DND-41 (cell line): Measurements from ENCODE around the gene WNK2.

Experiments
- ATAC-seq: fragments of 200-7000 bp; cut with Tn5 transposase; 3 replicates; pipeline ENCODE4 v1.9.1; 2021; ENCODE audit warnings: low read depth; ENCODE audit not compliant: insufficient read depth
- DNase-seq: peaks from one replicate; pipeline ENCODE4 v3.0.0-alpha.2; 2020
- H2AFZ ChIP-seq: 2 replicates; pipeline ENCODE4 v1.6.0; 2012; ENCODE audit warnings: low read depth, low read length
- H3K27ac ChIP-seq: 2 replicates; pipeline ENCODE4 v1.5.1; 2012; ENCODE audit warnings: low read length, inconsistent platforms
- H3K27me3 ChIP-seq: fragments of 200-600 bp; sonication (generic); 2 replicates; pipeline ENCODE4 v1.6.0; 2012; ENCODE audit warnings: low read length, mild to moderate bottlenecking, inconsistent platforms; ENCODE audit not compliant: insufficient read depth, poor library complexity
- H3K36me3 ChIP-seq: 2 replicates; pipeline ENCODE4 v1.5.1; 2012; ENCODE audit warnings: low read length, inconsistent platforms; ENCODE audit not compliant: insufficient read depth
- H3K4me1 ChIP-seq: 2 replicates; pipeline ENCODE4 v1.5.1; 2012; ENCODE audit warnings: mild to moderate bottlenecking, low read length; ENCODE audit not compliant: insufficient read depth
- H3K4me2 ChIP-seq: 2 replicates; pipeline ENCODE4 v1.6.0; 2012; ENCODE audit warnings: mild to moderate bottlenecking, moderate library complexity, low read length, inconsistent platforms; ENCODE audit not compliant: insufficient read depth
- H3K4me3 ChIP-seq, 2 experiments: fragments of 200-600 bp in 1 of 2; shearing (Covaris generic) in 1 of 2; 2 replicates each; pipeline ENCODE4 v1.5.1; 2012 to 2016; ENCODE audit warnings: inconsistent platforms in 2 of 2, low read length in 2 of 2, mild to moderate bottlenecking in 2 of 2, low read depth in 1 of 2, moderate library complexity in 1 of 2
- H3K79me2 ChIP-seq: 2 replicates; pipeline ENCODE4 v1.6.0; 2012; ENCODE audit warnings: low read length, inconsistent platforms; ENCODE audit not compliant: insufficient read depth
- H3K9ac ChIP-seq: 2 replicates; pipeline ENCODE4 v1.6.0; 2012; ENCODE audit warnings: low read depth, mild to moderate bottlenecking, inconsistent platforms, low read length, moderate library complexity
- H3K9me3 ChIP-seq: 2 replicates; pipeline ENCODE4 v1.5.1; 2012; ENCODE audit warnings: low read length, moderate library complexity, mild to moderate bottlenecking, inconsistent platforms; ENCODE audit not compliant: insufficient read depth, severe bottlenecking
- H4K20me1 ChIP-seq: 2 replicates; pipeline ENCODE4 v1.6.0; 2012; ENCODE audit warnings: low read length; ENCODE audit not compliant: insufficient read depth
- CTCF ChIP-seq: IDR thresholded peaks from 2 replicates; pipeline ENCODE4 v1.5.1; 2012; ENCODE audit warnings: borderline replicate concordance, low read length, moderate library complexity, mild to moderate bottlenecking; ENCODE audit not compliant: poor library complexity, severe bottlenecking; ENCODE audit errors: extremely low read depth
- EZH2 ChIP-seq: IDR thresholded peaks from 3 replicates; pipeline ENCODE4 v1.6.1; 2012; ENCODE audit warnings: borderline replicate concordance, low read depth, mild to moderate bottlenecking, moderate library complexity, low read length, inconsistent platforms; ENCODE audit not compliant: severe bottlenecking

WNK2 gene

GRCh38 chr9:93252116-93252780 lies 68.3 kb downstream of the WNK2 start:
- ATAC-seq, result no peak
- Histone ChIP-seq H3K79me2 (no peaks in the 10 kb centered on the region), H3K9me3 (no peaks in the 10 kb centered on the region), H3K4me3 (no peak overlapping the region), H2AFZ (no peak overlapping the region), H4K20me1 (no peaks in the 10 kb centered on the region), H3K4me2 (no peak overlapping the region), H3K4me1 (no peaks in the 10 kb centered on the region), H3K27me3 (no peaks in the 10 kb centered on the region), H3K27ac (no peak overlapping the region), H3K9ac (no peak overlapping the region), H3K36me3 (no peaks in the 10 kb centered on the region)
- TF ChIP-seq CTCF (no peak), EZH2 (no peak)
- DNase-seq, result no peak

DNA sequence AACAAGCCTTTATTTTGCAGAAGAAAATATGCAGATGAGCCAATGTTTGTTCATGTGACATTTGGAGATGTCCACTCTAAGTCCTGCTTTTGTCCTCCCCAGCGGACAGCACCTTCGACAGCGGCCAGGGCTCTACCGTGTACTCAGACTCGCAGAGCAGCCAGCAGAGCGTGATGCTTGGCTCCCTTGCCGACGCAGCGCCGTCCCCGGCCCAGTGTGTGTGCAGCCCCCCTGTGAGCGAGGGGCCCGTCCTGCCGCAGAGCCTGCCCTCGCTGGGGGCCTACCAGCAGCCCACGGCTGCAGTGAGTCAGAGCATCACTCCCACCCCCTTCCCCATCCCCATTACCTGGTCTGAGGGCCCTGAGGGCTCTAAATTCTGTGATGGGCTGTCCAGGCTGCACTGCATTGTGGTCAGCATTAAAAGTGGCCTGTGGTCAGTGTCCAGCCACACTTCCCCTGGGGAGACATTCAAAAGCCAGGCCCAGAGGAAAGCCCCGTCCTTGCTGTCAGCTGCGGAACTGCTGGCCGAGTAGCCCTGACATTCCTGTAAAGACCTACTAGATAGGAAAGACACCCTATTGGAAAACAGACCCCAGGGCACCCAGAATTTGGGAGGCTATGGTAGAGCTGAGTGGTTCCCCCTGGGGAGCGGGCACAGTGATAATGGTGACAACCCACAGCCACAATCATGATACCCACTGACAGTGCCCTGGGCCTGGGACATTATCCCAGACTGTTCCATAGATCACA lies 69.0 kb downstream of the WNK2 start:
- Histone ChIP-seq H3K27ac (no peak overlapping the region), H3K4me3 (no peak overlapping the region), H2AFZ (no peak overlapping the region), H4K20me1 (no peaks in the 10 kb centered on the region), H3K79me2 (no peaks in the 10 kb centered on the region), H3K9me3 (no peaks in the 10 kb centered on the region), H3K27me3 (no peaks in the 10 kb centered on the region), H3K4me1 (no peaks in the 10 kb centered on the region), H3K4me2 (no peak overlapping the region), H3K9ac (no peak overlapping the region), H3K36me3 (no peaks in the 10 kb centered on the region)
- ATAC-seq (no peak), DNase-seq (no peak)
- TF ChIP-seq EZH2 (no peak), CTCF (no peak)

- Histone ChIP-seq H3K9ac (no peak overlapping the region), H3K9me3 (no peaks in the 10 kb centered on the region), H2AFZ (no peak overlapping the region), H3K4me2 (no peak overlapping the region), H4K20me1 (no peaks in the 10 kb centered on the region), H3K27ac (no peak overlapping the region), H3K36me3 (no peaks in the 10 kb centered on the region), H3K4me3 (no peak overlapping the region), H3K4me1 (no peaks in the 10 kb centered on the region), H3K79me2 (no peaks in the 10 kb centered on the region), H3K27me3 (no peaks in the 10 kb centered on the region)
- DNase-seq, result no peak
- TF ChIP-seq CTCF (no peak), EZH2 (no peak)
- ATAC-seq, result no peak
Measured at GRCh38 chr9:93253633-93254032, 69.7 kb downstream of the WNK2 start.
